GOT3 (cell line): ENCODE measurements around the gene TEDC1.

Source experiments
- DNase-seq: peaks from one replicate; lab custom pipeline; 2025; ENCODE audit warnings: mixed read lengths; lab: John Stamatoyannopoulos, UW

Gene TEDC1

DNA sequence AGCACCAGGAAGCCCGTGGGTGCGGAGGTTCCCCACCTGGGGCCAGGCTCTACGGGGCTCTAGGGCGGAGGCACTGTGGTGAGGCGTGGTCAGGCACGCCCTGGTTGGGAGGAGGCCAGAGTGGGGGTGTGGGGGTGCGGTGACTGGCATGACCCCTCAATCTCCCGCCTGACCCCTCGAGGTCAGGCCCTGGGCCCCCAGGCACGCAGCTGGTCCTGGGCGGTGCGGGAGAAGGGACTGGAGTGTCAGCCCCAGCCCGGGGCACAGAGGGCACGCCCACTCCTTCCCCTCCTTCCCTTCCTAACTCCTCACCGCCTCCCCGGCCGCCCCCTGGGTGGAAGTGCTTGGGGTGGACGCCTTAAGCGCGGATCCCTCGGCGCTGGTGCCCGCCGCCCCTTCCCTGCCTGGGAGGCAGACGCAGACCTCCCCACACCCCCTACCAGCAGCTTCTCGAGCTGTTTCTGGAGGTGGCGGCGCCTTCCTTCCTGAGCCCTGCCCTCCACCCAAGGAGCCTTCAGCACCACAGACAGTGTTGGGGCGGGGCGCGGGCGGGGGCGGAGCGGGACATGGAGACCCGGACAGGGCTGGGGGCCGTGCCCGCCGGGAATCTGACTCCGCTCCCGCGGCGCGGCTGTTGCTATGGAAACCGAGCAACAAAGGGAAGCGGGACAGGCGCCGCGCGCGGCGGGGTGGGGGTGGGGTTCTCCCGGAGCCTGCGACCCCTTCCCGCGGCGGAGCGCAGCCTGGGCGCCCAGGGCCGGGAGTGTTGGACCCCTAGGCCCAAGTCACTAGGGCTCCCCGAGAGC lies 17.2 kb upstream of the TEDC1 start:
- no peak for DNase-seq

DNA sequence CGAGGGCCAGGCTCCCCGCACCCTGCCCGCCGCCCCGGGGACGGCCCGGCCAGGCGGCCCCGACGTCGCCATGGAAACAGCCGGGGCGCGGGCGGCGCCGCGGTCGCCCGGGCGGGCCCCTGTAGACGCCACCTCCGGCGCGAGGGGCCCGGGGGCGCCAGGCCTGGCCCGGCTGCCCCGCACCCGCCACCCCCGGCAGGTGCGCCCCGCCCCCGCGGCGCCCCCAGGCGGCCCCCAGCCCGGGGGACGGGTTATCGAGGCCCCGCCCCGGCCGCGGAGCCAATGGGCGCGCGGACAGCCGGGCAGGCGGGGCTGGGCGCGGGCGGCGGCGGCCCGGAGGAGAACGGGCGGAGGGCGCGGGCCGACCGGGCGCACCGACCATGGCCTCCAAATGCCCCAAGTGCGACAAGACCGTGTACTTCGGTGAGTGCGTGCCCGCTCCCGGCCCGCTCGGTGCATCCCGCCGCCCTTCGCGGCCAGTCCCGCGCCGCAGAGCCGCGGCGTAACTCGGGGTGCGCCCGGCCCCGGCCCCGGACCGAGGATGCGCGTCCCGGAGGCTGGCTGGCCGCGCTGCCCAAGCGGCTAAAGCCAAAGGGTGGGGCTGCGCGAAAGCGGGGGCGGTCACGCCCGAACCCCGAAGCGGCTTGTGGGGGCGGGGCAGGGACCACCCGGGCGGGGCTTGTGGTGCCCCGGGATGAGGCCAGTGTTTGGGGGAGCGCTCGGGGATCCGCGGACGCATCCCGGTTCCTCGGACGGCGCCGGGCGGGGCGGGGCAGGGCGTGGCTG lies 16.4 kb upstream of the TEDC1 start, which contains the start of gene CRIP2:
CRIP2 (plus strand) TSS at position 339 of the 786 bp plus-strand sequence; CDS start at position 381, 42 bp downstream.
- DNase-seq: no peak

GRCh38 chr14:105475269-105476096 lies 15.6 kb upstream of the TEDC1 start:
- no peak for DNase-seq

- no peak for DNase-seq
Observed at GRCh38 chr14:105476097-105476830, 14.8 kb upstream of the TEDC1 start.

DNA sequence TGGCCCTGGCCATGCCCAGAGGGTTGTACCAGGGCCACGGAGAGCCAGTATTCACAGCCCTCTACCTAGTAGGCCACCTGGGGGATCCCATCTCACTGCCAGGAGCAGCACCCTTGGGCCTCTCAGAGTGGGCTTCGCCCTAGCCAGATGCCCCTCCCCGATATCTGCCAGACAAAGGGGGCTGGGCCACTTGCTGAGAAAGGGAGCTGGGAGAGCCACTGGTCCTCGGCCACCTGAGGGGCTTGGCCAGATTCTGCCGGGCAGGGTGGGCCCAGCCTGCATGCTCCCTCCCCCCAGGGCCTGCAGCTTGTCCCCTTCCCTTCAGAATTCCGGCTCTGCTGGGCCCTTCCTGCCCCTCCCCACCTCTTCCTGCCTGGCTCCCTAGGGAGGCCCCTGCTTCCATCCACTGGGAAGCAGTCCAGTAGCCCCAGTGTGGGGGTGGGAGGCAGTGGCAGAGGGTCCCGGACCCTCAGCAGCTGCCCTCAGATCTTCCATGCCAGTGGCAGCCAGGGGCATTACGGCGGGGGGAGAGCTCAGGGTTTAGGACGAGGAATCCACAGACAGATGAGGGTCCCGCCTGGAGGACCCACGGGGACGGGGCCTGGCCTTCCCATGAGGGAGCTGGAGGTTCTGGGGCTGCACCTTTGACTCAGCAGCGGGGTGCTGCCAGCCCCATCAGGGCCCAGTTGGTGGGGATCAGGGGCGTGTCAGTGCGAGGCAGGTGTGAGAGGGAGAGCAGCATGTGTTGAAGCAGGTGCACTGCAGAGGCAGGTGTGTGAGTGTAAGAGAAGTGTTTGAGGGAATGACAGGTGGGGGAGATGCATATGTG lies 14.0 kb upstream of the TEDC1 start:
- no peak for DNase-seq

GRCh38 chr14:105477660-105478397 lies 13.2 kb upstream of the TEDC1 start:
- no peak for DNase-seq

DNA sequence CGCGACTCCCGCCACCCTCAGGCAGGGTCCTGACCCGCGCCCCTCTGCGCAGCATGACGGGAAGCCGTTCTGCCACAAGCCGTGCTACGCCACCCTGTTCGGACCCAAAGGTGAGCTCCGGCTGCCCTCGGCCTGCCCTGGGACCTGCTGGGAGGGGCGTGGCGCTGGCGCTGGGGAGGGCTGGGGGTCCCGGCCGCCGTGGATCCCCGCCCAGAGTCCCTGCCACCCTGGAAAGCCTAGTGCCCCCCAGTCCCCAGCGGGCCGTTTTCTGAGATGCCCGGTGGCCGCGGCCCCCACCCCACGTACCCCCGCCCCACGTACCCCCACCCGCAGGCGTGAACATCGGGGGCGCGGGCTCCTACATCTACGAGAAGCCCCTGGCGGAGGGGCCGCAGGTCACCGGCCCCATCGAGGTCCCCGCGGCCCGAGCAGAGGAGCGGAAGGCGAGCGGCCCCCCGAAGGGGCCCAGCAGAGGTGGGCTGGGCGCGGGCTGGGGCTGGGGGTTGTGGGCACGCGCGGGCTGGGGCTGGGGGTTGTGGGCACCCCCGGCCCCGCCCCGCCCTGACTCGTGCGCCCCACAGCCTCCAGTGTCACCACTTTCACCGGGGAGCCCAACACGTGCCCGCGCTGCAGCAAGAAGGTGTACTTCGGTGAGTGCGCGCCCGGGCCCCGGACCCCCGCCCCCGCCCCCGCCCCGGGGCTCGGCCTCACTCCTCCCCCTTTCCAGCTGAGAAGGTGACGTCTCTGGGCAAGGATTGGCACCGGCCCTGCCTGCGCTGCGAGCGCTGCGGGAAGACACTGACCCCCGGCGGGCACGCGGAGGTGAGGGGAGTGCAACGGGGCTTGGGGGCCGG lies 12.4 kb upstream of the TEDC1 start:
- DNase-seq: no peak

DNA sequence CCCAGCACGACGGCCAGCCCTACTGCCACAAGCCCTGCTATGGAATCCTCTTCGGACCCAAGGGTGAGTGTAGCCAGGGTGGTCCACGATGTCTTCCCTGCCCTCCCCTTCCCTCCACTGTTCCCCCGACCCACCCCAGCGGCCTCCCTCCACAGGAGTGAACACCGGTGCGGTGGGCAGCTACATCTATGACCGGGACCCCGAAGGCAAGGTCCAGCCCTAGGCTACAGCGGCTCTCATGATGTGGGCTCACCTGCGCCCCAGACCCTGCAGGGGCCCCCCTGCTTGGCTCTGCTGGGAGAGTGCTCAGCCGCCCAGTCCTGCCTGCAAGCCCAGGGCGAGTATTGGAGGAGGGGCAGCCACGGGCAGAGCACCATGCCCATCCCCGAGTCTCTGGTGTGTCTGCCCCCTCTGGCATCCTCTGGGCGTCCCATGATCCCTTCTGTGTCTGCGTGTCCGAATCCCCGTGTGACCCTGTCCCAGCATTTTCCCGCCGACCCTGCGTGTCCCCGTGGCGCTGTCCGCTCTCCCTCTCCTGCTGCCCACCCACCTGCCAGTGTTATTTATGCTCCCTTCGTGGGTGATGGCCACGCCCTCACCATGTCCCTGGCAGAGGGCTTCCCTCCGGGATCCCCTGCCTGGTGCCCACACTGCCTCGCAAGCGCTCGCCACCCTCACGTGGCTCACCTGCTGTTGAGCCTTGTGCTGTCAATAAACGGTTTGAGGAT lies 11.5 kb upstream of the TEDC1 start:
- no peak for DNase-seq

DNA sequence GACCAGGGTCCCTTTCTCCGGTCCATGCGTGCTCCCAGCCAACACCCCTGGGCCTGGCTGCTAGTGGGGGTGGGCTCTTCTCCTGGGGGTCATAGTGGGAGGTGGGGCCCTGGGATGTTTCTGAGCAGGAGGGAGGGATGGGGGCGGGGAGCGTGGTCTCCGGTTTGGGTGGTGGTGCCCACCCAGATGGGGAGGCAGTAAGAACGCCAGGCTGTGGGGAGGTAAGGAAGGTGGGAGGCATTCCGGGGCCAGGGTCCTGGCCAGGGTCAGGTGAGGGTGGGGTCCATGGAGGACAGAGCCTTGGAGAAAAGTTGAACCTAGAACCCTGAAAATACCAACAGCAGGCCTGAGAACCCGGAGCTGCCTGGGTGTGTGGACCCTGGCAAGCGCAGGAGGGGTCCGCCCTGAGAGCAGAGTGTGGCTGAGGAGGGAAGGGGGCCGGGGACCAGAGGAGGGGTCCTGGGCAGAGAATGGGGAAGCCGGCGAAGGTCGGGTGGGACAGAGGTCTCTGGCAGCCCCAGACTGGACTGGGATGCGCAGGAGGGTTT lies 10.8 kb upstream of the TEDC1 start:
- DNase-seq: no peak

DNA sequence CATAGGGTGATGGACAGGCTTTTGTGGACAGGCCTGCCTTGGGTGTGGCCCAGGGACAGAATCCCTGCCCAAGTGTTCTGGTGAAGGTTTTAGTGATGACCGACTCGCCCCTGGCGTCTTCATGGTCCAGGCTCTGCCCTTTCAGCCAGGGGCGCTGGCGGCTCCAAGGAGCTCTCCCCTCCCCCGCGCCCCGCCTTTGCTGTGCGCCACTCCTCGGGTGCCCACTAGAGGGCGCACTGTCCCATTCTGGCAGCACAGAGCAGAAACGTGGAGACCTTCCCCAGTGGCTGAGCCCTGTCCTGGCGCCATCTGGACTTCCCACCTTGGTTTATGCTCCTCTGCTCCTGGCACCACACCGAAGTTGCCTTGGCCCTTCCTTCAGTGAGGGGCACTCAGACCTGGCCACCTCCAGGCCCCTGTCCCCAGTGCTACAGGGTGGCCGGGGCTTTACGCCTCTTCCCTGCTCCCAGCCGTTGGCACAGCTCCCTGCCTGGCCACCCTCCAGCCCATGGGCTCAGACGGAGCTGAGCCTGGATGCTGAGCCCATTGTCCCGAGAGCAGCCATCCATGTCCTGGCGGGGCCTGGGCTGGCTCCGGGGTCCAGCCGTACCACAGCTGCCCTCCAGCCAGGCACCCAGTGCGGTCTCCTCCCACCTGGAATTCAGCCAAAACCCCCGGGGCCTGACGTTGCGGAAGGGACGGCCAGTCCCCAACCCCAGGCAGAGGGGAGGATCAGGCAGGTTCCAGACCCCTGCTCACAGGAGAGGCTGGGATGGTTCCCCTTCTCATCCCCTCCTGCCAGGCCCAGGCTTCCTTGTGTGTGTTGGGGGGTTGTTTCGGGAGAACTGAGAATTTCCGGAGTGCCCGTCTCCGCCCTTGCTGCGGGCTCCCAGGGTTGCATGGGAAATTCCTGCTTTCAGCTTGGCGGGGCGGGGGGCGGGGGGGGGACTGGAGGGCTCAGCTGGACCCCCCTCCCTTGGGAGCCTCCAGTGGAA lies 9.9 kb upstream of the TEDC1 start:
- DNase-seq: peak; percentile 59

GRCh38 chr14:105481886-105482457 lies 9.1 kb upstream of the TEDC1 start:
- peak; percentile 47 for DNase-seq

DNA sequence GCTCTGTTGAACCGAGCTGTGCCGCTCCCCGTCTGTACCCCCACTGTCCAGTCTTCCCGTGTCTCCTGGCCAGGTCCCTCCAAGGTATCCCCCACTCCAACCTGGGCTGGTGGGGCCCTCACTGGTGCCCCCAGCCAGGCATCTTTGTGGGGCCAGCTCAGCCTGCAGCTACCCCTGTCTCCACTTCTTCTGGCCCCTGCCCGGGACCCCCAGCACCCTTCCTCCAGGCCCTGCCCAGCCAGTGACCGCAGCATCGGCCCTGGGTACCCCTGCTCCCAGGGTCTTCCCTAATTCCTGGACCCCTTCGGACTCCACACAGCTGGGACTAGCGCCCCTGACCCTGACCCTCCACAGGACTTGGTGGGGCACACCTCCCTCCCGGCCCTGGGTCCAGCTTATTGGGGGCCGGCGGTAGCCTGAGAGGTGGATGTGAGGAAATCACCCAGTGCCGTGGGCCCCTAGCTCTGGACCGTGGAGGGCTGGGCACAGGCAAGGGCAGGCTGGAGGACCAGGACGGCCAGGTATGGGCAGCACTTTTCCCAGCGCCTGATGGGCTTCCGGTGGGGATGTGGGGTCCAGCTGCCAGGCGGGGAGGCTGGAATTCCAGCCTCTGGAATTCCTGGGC lies 8.4 kb upstream of the TEDC1 start:
- DNase-seq: no peak

GRCh38 chr14:105483300-105484068 lies 7.6 kb upstream of the TEDC1 start:
- DNase-seq: no peak

DNA sequence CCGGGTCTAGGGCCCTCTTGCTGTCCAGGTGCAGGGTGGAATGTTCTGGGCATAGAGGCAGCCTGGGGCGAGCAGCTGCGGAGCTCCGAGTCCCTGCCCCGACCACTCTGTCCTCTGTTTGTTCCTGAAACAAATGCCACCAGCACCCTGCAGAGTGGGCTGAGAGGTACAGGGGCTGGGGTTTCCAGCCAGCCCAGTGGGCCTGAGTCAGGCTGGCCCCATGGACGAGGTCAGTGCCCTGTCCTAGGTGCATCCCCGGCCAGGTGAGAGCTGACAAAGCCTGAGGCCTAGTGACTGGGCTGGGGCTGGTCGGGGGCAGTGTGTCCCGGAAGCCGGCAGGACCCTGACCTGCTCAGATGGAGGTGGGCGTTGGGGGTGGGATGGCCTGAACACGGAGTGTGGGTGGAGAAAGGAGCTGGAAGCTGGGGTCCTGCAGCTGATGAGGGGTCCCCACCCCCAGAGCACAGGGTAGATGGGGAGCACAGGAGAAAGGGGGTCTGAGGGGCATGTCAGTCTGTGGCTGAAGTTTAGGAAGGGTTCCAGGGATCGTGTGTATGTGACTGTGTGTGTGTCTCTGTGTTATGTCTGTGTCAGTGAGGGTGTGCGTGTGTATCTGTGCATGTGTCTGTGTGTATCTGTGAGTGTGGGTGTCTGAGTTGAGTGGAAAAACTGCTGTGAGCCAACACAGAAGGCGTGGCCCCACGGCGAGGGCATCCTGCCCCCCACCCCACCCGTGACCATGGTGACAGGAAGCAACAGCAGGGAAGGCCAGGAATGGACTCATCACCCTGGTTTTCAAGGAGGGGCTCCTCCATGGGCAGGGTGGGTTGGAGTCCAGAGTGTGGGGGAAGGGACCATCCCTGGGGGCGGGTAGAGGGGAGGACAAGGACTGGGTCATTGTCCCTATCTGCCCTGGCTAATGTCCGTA lies 6.7 kb upstream of the TEDC1 start:
- no peak for DNase-seq
